Stimulated activated CD4-positive, alpha-beta T cell treated with anti-CD3 and anti-CD28 coated beads, Interleukin-4, amount 100 ng/mL, for 24 hours (primary cell): ENCODE results near the gene TGIF1.

Source experiments
- DNase-seq: peaks from one replicate; pipeline ENCODE4 v3.0.0-alpha.2; 2020

The TGIF1 gene

GRCh38 chr18:3440341-3440740 is 9.6 kb upstream of the TGIF1 start:
- no peak for DNase-seq

GRCh38 chr18:3441290-3441689 is 8.7 kb upstream of the TGIF1 start:
- no peak for DNase-seq

GRCh38 chr18:3442919-3443318 is 7.1 kb upstream of the TGIF1 start:
- no peak for DNase-seq

GRCh38 chr18:3444296-3444695 is 5.7 kb upstream of the TGIF1 start:
- DNase-seq = no peak

GRCh38 chr18:3444954-3445353 is 5.0 kb upstream of the TGIF1 start:
- no peak for DNase-seq

- no peak for DNase-seq
Observed at GRCh38 chr18:3447068-3447894, 2.7 kb upstream of the TGIF1 start.

GRCh38 chr18:3447895-3448837 is 1.8 kb upstream of the TGIF1 start:
- DNase-seq = peak; percentile 83

GRCh38 chr18:3448838-3449511 is 997 bp upstream of the TGIF1 start:
- peak; percentile 60 for DNase-seq

GRCh38 chr18:3449512-3450011 is 410 bp upstream of the TGIF1 start:
- DNase-seq = peak; percentile 78

GRCh38 chr18:3450799-3451182 is 819 bp downstream of the TGIF1 start:
- DNase-seq = no peak

- DNase-seq = peak; percentile 89
Observed at GRCh38 chr18:3451183-3451988, 1.4 kb downstream of the TGIF1 start.

GRCh38 chr18:3451989-3452749 is 2.2 kb downstream of the TGIF1 start:
- DNase-seq = peak; percentile 38

GRCh38 chr18:3452750-3453539 is 3.0 kb downstream of the TGIF1 start:
- no peak for DNase-seq

- peak; percentile 57 for DNase-seq
Observed at GRCh38 chr18:3453540-3454364, 3.8 kb downstream of the TGIF1 start.

- peak; percentile 34 for DNase-seq
Observed at GRCh38 chr18:3454365-3455089, 4.6 kb downstream of the TGIF1 start.

- no peak for DNase-seq
Observed at GRCh38 chr18:3455090-3455635, 5.2 kb downstream of the TGIF1 start.

GRCh38 chr18:3455907-3456685 is 6.1 kb downstream of the TGIF1 start:
- DNase-seq = no peak

- no peak for DNase-seq
Observed at GRCh38 chr18:3456686-3457069, 6.7 kb downstream of the TGIF1 start.
